CD4-positive, alpha-beta T cell treated with Interleukin-15 for 1 hour (primary cell): Measurements from ENCODE around the gene RTN4R.
"Not testable (repeated sequence)": the region's sequence is repeated elsewhere in the genome, so short reads cannot be mapped to it uniquely, and the experiment has no call there.

Experiments
- DNase-seq: peaks from one replicate; pipeline ENCODE4 v3.0.0-alpha.2; 2020

Gene RTN4R

GRCh38 chr22:20305894-20306645 lies 38.0 kb upstream of the RTN4R start:
- DNase-seq: no peak

GRCh38 chr22:20305230-20305893 lies 37.2 kb upstream of the RTN4R start:
- not testable (repeated sequence) for DNase-seq

- no peak for DNase-seq
Observed at GRCh38 chr22:20304646-20305045, 36.5 kb upstream of the RTN4R start.

- not testable (repeated sequence) for DNase-seq
Observed at GRCh38 chr22:20303229-20303534, 35.1 kb upstream of the RTN4R start.

GRCh38 chr22:20302438-20303228 lies 34.5 kb upstream of the RTN4R start:
- DNase-seq: no peak

- DNase-seq: no peak
Observed at GRCh38 chr22:20299746-20300136, 31.6 kb upstream of the RTN4R start.

GRCh38 chr22:20298803-20299745 lies 31.0 kb upstream of the RTN4R start:
- peak; percentile 95 for DNase-seq

- no peak for DNase-seq
Observed at GRCh38 chr22:20298110-20298802, 30.1 kb upstream of the RTN4R start.

GRCh38 chr22:20297414-20298109 lies 29.4 kb upstream of the RTN4R start:
- no peak for DNase-seq

GRCh38 chr22:20296598-20296997 lies 28.5 kb upstream of the RTN4R start:
- no peak for DNase-seq

GRCh38 chr22:20295262-20296064 lies 27.3 kb upstream of the RTN4R start:
- no peak for DNase-seq

- no peak for DNase-seq
Observed at GRCh38 chr22:20292673-20293232, 24.6 kb upstream of the RTN4R start.

GRCh38 chr22:20292108-20292507 lies 24.0 kb upstream of the RTN4R start:
- no peak for DNase-seq

GRCh38 chr22:20291604-20292063 lies 23.5 kb upstream of the RTN4R start:
- DNase-seq: no peak

GRCh38 chr22:20291249-20291586 lies 23.1 kb upstream of the RTN4R start:
- no peak for DNase-seq

- no peak for DNase-seq
Observed at GRCh38 chr22:20290578-20291248, 22.6 kb upstream of the RTN4R start.

- DNase-seq: no peak
Observed at GRCh38 chr22:20290045-20290392, 21.9 kb upstream of the RTN4R start.

GRCh38 chr22:20289182-20290044 lies 21.3 kb upstream of the RTN4R start:
- not testable (repeated sequence) for DNase-seq
